Neural crest cell (in vitro differentiated cells): ENCODE measurements around the gene ABCC10. TPM values are rescaled to one million over a fixed set of nuclear protein-coding genes. Genes with fewer than 3 reads are reported as not detected.

ENCODE experiments used
- DNase-seq: peaks from one replicate; pipeline ENCODE4 v3.0.0; 2021; ENCODE audit warnings: low read depth, mixed read lengths, low spot score
- H3K27ac Mint-ChIP-seq: one replicate; pipeline ENCODE4 v1.8.0; 2021; ENCODE audit warnings: mild to moderate bottlenecking, mixed read lengths; ENCODE audit not compliant: unreplicated experiment
- H3K27me3 Mint-ChIP-seq: 2 replicates; pipeline ENCODE4 v1.8.0; 2021; ENCODE audit warnings: low read depth, mild to moderate bottlenecking, mixed read lengths
- H3K36me3 Mint-ChIP-seq: 2 replicates; pipeline ENCODE4 v1.8.0; 2021; ENCODE audit warnings: low read depth, mild to moderate bottlenecking, mixed read lengths
- H3K4me1 Mint-ChIP-seq: 2 replicates; pipeline ENCODE4 v1.8.0; 2021; ENCODE audit warnings: mixed read lengths
- H3K4me3 Mint-ChIP-seq: one replicate; pipeline ENCODE4 v1.8.0; 2021; ENCODE audit warnings: mild to moderate bottlenecking, mixed read lengths
- H3K9me3 Mint-ChIP-seq: 2 replicates; pipeline ENCODE4 v1.8.0; 2021; ENCODE audit warnings: mixed read lengths
- total RNA-seq: library from RNA; stranded (reverse); gene quantifications from 2 replicates; pipeline ENCODE4 v1.2.1, GENCODE V29; 2021
- TF ChIP-seq, protein P1 (sequence below): fragments of 200-600 bp; sonication (generic); conservative IDR thresholded peaks from 2 replicates; pipeline ENCODE4 v1.5.0; 2021; ENCODE audit warnings: antibody characterized with exemption, mild to moderate bottlenecking

Gene ABCC10
- total RNA-seq, 1 donor from 2014 or later, result 34.1 TPM

DNA sequence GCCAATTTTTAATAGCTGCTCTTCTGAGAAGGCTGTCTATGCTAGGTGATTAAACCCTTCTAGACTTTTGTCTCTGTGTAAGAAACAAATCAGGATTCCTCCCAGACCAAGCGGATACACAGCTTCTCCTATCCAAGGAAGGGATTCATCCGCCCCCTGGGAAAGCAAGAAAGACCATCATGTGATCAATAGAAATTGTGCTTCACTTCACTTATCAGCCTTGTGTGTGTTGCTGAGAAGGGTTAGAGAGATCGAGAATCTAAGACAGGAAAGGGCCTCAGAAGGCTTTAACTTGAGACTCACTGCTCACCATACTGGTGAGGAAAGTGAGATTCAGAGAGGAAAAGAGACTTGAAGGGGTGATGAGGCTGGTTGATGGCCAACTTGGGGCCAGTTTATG lies 1.5 kb downstream of the ABCC10 start:
- peak overlapping the region; percentile 99 for H3K4me3 Mint-ChIP-seq
- peaks cover 19% of the 10 kb centered on the region for H3K4me1 Mint-ChIP-seq
- peaks cover 4% of the 10 kb centered on the region for H3K9me3 Mint-ChIP-seq
- DNase-seq, result no peak
- TF ChIP-seq, protein P1, sequence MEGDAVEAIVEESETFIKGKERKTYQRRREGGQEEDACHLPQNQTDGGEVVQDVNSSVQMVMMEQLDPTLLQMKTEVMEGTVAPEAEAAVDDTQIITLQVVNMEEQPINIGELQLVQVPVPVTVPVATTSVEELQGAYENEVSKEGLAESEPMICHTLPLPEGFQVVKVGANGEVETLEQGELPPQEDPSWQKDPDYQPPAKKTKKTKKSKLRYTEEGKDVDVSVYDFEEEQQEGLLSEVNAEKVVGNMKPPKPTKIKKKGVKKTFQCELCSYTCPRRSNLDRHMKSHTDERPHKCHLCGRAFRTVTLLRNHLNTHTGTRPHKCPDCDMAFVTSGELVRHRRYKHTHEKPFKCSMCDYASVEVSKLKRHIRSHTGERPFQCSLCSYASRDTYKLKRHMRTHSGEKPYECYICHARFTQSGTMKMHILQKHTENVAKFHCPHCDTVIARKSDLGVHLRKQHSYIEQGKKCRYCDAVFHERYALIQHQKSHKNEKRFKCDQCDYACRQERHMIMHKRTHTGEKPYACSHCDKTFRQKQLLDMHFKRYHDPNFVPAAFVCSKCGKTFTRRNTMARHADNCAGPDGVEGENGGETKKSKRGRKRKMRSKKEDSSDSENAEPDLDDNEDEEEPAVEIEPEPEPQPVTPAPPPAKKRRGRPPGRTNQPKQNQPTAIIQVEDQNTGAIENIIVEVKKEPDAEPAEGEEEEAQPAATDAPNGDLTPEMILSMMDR, result no peak
- H3K27me3 Mint-ChIP-seq, result peaks cover 4% of the 10 kb centered on the region
- peaks cover 6% of the 10 kb centered on the region for H3K36me3 Mint-ChIP-seq
- no peak overlapping the region for H3K27ac Mint-ChIP-seq

DNA sequence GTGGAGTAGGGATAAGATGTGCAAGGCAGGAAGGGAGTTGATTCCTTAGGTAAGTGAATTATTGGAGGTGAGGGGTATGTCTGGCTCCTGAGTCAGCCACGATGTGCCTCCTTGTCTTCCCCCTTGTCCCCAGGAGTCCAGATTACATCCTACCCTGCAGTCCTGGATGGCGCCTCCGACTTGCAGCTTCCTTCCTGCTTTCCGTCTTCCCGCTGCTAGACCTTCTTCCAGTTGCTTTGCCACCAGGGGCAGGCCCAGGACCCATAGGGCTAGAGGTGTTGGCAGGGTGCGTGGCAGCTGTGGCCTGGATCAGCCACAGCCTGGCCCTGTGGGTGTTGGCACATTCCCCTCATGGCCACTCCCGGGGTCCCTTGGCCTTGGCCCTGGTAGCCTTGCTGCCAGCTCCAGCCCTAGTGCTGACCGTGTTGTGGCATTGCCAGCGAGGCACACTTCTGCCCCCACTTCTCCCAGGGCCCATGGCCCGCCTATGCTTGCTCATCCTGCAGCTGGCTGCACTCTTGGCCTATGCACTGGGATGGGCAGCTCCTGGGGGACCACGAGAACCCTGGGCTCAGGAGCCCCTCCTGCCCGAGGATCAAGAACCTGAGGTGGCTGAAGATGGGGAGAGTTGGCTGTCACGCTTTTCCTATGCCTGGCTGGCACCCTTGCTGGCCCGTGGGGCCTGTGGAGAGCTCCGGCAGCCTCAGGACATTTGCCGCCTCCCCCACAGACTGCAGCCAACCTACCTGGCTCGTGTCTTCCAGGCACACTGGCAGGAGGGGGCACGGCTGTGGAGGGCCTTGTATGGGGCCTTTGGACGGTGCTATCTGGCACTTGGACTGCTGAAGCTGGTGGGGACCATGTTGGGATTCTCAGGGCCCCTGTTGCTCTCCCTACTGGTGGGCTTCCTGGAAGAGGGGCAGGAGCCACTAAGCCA lies 4.9 kb downstream of the ABCC10 start:
- H3K4me3 Mint-ChIP-seq, result no peak overlapping the region
- no peak overlapping the region for H3K27ac Mint-ChIP-seq
- peaks cover under 1% of the 10 kb centered on the region for H3K27me3 Mint-ChIP-seq
- no peak for DNase-seq
- TF ChIP-seq, protein P1, result no peak
- H3K9me3 Mint-ChIP-seq, result peaks cover under 1% of the 10 kb centered on the region
- peaks cover 20% of the 10 kb centered on the region for H3K4me1 Mint-ChIP-seq
- peaks cover 3% of the 10 kb centered on the region for H3K36me3 Mint-ChIP-seq

DNA sequence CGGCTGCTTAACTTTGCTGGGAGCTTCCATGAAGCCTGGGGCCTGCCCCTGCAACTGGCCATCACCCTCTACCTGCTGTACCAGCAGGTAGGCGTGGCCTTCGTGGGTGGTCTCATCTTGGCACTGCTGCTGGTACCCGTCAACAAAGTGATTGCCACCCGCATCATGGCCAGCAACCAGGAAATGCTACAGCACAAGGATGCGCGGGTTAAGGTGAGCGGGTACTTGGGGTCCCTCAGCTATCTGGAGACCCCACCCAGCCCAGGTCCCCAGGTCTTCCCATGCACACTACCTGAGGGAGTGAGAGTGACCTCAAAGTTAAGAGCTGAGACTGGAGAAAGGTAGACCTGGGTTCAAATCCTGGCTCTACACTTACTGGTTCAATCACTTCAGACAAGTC lies 5.8 kb downstream of the ABCC10 start:
- no peak for DNase-seq
- H3K36me3 Mint-ChIP-seq, result peaks cover 2% of the 10 kb centered on the region
- H3K27ac Mint-ChIP-seq, result no peak overlapping the region
- H3K4me1 Mint-ChIP-seq, result peaks cover 14% of the 10 kb centered on the region
- no peaks in the 10 kb centered on the region for H3K27me3 Mint-ChIP-seq
- TF ChIP-seq, protein P1, result no peak
- no peaks in the 10 kb centered on the region for H3K9me3 Mint-ChIP-seq
- H3K4me3 Mint-ChIP-seq, result no peak overlapping the region

DNA sequence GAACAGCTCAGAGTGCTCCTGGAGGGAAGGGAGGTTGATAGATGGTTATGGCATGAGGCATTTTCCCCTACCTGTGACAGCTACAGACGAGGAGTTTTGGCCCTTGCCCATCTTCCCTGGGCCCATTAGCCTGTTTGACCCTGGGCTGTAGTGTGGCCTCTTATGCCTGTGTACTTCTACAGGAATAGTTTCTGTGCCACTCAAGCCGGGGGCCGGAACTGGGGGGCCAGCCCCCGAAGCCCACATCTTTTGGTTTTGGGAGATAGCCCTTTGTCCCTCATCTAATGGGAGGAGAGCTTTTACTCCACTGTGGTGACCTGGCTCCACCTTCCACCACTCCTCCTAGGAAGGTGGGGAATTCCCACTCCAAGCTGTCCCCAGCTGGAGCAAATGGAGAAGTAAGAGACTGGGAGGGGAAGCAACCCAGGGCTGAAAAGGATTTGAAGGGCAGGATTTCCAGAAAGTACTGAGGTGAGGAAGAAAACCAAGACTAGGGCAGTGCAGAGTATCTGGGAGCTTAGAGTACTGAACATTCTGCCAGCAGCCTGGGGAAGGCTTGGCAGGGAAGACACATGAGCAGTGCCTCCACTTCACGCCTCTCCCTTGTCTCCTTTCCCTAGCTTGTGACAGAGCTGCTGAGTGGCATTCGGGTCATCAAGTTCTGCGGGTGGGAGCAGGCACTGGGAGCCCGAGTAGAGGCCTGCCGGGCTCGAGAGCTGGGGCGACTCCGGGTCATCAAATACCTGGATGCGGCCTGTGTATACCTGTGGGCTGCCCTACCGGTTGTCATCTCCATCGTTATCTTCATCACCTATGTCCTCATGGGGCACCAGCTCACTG lies 6.9 kb downstream of the ABCC10 start:
- Mint-ChIP-seq H3K36me3 (peaks cover 2% of the 10 kb centered on the region), H3K9me3 (no peaks in the 10 kb centered on the region), H3K4me1 (peaks cover 4% of the 10 kb centered on the region), H3K4me3 (no peak overlapping the region), H3K27me3 (no peaks in the 10 kb centered on the region), H3K27ac (peak overlapping the region; percentile 31)
- TF ChIP-seq, protein P1, result no peak
- DNase-seq, result no peak

DNA sequence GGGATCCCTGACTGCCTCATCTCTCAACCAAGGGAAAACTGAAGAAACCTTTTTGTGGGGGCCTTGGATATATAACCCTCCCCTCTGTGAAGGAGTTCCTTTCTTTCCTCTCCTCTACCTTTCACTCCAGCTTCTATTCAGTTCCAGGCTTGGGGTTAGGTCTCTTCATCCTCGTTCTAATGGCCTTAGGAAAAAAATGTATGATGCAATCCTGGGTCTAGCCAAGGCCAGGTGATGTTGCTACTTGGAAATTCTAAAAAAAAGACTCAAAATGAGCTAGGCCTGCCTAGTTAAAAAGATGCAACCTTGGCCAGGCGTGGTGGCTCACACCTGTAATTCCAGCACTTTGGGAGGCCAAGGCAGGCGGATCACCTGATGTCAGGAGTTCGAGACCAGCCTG lies 7.6 kb downstream of the ABCC10 start:
- H3K9me3 Mint-ChIP-seq, result no peaks in the 10 kb centered on the region
- H3K4me3 Mint-ChIP-seq, result no peak overlapping the region
- H3K27me3 Mint-ChIP-seq, result no peaks in the 10 kb centered on the region
- DNase-seq, result no peak
- TF ChIP-seq, protein P1, result no peak
- H3K36me3 Mint-ChIP-seq, result peaks cover 2% of the 10 kb centered on the region
- H3K4me1 Mint-ChIP-seq, result peaks cover 4% of the 10 kb centered on the region
- H3K27ac Mint-ChIP-seq, result no peak overlapping the region
